HG02678 (cell line): ENCODE results near the gene ITPR2.
A peak's percentile ranks its signal among the peaks of the same experiment; 100 is the strongest.

Source experiments
- ATAC-seq: cut with Tn5 transposase; IDR thresholded peaks from one replicate; pipeline ENCODE4 v1.9.1; 2021; ENCODE audit warnings: mild to moderate bottlenecking, moderate library complexity; ENCODE audit not compliant: unreplicated experiment

ITPR2 gene

DNA sequence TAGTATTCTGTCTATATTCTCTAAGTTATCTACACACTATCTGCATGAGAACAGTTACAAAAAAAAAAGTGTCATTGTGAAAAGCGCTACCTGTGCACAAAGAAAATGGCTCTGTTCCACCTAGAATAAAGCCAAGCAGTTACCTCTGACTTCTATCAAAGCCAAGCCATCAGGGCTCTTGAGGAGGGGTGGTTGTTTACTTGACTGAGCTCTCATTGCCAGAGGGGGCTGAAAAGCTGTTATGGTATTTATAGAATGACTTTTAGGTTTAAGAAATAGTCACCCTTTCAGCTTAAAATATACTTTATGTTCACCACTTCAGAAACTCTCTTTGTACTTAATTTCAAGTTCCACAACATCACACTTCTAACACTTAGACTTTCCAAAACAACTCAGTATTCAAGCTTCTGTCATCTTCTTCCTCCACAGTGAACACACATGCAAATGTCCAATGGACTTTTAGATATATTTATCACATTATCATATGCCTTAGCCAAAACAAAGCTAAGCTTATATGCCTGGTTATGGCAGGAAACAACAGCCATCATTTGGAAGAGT, 7.5 kb downstream of the ITPR2 start:
- ATAC-seq = peak; percentile 47

- no peak for ATAC-seq
These were observed 9.6 kb downstream of the ITPR2 start for GRCh38 chr12:26823390-26823789.

- no peak for ATAC-seq
These were observed 11.0 kb downstream of the ITPR2 start for GRCh38 chr12:26822026-26822425.

DNA sequence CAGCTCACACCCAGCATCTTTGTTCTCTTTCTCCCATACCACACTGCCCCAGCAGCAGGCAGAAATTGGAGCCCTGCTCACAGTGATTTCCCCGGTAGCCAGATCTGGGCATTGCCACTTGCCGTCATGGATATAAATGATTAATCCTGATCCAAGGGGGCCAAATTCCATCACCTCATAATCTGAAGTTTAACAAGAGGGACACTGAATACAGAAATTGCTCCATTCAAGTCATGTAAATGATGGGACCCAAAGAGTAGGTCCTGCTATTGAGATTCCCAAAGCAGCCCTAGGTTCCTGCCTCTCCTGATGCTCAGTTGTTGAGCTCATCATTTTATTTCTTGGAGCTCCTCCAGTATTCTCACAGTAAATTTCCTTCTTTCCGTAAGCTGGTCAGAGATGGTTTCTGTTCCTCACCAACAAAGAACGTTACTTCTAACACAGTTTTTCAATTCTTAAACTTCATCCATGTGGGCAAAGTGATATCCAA, 11.7 kb downstream of the ITPR2 start:
- ATAC-seq = no peak

- no peak for ATAC-seq
These were observed 14.4 kb downstream of the ITPR2 start for GRCh38 chr12:26818636-26819035.

- no peak for ATAC-seq
These were observed 14.8 kb downstream of the ITPR2 start for GRCh38 chr12:26818201-26818600.

DNA sequence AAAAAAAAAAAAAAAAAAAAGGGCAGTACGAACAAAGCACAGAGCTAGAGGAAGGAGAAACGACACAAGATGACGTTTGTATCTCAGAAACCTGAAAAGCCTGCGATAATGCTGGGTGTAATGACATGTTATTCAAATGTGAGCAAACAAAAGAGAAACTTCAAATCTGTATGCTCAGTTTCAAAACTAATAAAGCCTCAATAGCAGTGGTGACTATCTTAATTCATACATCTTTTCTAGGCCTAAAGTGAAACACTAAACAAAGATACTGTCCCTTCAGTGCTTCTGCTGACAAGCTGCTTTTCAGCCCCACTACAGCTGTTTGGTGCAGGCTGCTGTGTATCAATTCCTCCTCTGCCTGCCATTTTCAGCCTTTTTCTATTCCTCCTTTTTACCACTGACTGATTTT, 15.8 kb downstream of the ITPR2 start:
- ATAC-seq = peak; percentile 92

- ATAC-seq = no peak
These were observed 19.2 kb downstream of the ITPR2 start for GRCh38 chr12:26813812-26814211.

DNA sequence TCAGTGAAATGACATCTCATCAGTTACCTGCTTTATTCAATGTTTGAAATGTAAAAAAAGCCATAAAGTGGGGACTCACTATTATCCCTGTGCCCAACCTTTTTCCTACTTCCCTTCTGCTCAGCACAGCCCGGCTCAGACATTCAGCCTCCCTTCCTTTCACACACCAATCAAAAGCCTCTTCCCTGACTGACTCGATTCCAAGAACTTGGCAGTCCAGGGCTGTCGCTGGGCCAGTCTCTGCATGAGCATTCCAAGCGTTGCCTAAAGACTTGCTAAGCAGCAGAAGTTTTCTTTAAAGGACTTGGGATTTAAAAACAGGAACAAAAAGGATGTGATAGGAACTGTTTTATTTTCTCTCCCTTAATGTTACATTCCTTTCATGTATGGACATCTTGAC, 22.7 kb downstream of the ITPR2 start:
- no peak for ATAC-seq

GRCh38 chr12:26809611-26810285, 23.2 kb downstream of the ITPR2 start:
- no peak for ATAC-seq

- peak; percentile 57 for ATAC-seq
These were observed 24.1 kb downstream of the ITPR2 start for GRCh38 chr12:26808766-26809476.

DNA sequence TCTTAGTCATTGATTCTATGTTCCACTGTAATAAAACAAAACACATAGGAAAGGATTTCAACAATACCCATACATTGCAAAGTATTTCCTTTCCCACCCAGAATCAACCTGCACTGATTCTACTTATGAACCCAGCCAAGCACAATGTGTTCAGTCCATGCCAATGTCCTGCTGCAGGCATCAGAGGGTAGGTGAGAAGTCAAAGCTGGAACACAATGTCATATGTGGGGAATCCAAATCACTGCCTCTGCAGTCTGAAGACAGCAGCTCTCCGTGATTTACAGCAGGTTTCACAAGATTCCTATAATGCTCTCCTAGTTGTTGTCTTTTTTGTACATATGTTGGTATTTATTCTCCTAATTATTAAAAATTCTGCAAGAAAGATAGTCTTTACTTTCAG, 25.7 kb downstream of the ITPR2 start:
- ATAC-seq = no peak

DNA sequence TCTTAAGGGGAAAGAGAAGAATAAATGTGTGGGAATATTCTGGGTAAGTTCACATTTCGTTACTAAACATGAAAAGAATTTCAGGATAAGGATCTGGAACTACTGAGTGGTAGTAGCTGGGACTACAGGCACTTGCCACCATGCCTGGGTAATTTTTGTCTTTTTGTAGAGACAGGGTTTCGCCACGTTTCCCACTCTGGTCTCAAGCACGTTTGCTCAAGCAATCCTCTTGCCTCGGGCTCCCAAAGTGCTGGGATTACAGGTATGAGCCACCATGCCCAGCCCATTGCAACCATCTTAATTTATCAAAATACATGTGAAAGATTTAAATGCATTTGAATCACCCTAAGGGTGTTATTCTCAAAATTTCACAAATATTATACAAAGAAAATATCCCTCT, 26.4 kb downstream of the ITPR2 start:
- no peak for ATAC-seq

- no peak for ATAC-seq
These were observed 27.5 kb downstream of the ITPR2 start for GRCh38 chr12:26805401-26805971.

GRCh38 chr12:26803552-26803951, 29.4 kb downstream of the ITPR2 start:
- no peak for ATAC-seq

- no peak for ATAC-seq
These were observed 31.5 kb downstream of the ITPR2 start for GRCh38 chr12:26801486-26801885.

DNA sequence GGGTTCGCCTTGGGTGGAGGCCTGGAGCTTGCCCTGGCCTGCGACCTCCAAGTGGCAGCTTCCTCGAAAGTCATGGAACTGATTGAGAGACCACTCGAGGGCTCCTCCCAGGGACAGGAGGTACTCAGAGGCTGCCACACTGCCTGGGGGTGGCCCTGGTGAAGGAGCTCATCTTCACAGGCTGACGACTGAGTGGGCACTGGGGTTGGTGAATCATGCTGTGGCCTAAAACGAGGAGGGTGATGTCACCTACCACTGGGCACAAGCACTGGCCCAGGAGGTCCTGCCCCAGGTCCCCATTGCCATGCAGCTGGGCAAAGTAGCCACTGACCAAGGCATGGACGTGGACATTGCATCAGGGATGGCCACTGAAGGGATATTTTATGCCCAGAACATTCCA, 32.1 kb downstream of the ITPR2 start:
- no peak for ATAC-seq

DNA sequence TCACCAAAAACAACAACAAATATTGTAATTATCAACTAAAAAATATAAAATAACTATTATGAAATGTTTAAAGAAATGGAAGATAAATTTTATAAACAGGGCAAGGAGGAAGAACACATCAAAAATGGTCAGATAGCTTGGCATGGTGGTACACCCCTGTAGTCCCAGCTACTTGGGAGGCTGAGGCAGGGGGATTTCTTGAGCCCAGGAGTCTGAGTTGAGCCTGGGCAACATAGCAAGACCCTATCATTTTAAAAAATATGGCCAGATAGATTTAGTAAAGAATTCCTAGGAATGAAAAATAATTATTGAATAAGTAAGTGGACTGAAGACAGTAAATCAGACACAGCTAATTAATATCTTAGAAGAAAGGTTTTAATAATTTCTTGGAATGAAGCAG, 32.6 kb downstream of the ITPR2 start:
- ATAC-seq = no peak

- ATAC-seq = peak; percentile 45
These were observed 33.3 kb downstream of the ITPR2 start for GRCh38 chr12:26799741-26800140.

GRCh38 chr12:26798640-26799039, 34.4 kb downstream of the ITPR2 start:
- no peak for ATAC-seq

DNA sequence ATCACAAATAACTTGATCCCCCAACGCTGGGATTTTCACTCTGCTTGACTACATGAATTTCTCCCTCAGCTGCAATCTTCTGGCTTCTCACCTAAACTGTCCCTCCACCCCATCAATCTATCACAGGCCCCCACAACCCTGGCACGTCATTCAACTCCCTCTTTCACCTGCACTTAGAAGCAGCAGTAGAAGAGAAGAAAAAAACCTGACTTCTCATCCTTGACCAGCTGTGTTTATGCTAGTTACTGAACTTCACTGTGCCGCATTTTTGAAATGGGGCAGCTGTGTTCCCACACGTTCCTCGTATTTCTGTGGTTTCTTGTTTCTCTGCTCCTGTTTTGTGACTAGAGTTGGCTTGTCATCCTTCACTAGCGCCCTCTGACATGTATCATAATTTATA, 35.0 kb downstream of the ITPR2 start:
- peak; percentile 80 for ATAC-seq

GRCh38 chr12:26795910-26796309, 37.1 kb downstream of the ITPR2 start:
- ATAC-seq = no peak
